Skeletal muscle satellite cell (primary cell): ENCODE results near the gene MAGEB4. TPM values are rescaled to one million over a fixed set of nuclear protein-coding genes. Genes with fewer than 3 reads are reported as not detected.
"Not testable (repeated sequence)": the region's sequence is repeated elsewhere in the genome, so short reads cannot be mapped to it uniquely, and the experiment has no call there.

ENCODE experiments used
- H3K27me3 ChIP-seq: 2 replicates; pipeline ENCODE4 v1.7.0; 2013; ENCODE audit warnings: low read length; ENCODE audit not compliant: control insufficient read depth, insufficient read depth
- H3K36me3 ChIP-seq: 2 replicates; pipeline ENCODE4 v1.7.0; 2013; ENCODE audit warnings: mild to moderate bottlenecking, control low read depth, low read length; ENCODE audit not compliant: insufficient read depth
- H3K4me1 ChIP-seq: 2 replicates; pipeline ENCODE4 v1.7.0; 2013; ENCODE audit warnings: low read length; ENCODE audit not compliant: control insufficient read depth, insufficient read depth
- H3K4me2 ChIP-seq: 2 replicates; pipeline ENCODE4 v1.7.0; 2013; ENCODE audit warnings: mild to moderate bottlenecking, low read length
- H3K4me3 ChIP-seq: 2 replicates; pipeline ENCODE4 v1.7.0; 2013; ENCODE audit warnings: low read length
- H3K9ac ChIP-seq: 2 replicates; pipeline ENCODE4 v1.7.0; 2013; ENCODE audit warnings: mild to moderate bottlenecking, low read depth, low read length, moderate library complexity
- H3K9me3 ChIP-seq: replicated peaks from 2 replicates; pipeline ENCODE4 v1.7.0; 2013; ENCODE audit warnings: mild to moderate bottlenecking, control low read depth, low read length
- total RNA-seq: library from RNA; depleted of rRNA; stranded (reverse); fragments of >200 nt; gene quantifications from 2 replicates; pipeline ENCODE4 v1.2.3, GENCODE V29; 2012; rRNA removed

The MAGEB4 gene, protein sequence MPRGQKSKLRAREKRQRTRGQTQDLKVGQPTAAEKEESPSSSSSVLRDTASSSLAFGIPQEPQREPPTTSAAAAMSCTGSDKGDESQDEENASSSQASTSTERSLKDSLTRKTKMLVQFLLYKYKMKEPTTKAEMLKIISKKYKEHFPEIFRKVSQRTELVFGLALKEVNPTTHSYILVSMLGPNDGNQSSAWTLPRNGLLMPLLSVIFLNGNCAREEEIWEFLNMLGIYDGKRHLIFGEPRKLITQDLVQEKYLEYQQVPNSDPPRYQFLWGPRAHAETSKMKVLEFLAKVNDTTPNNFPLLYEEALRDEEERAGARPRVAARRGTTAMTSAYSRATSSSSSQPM
- total RNA-seq, result not detected in 2 replicates

DNA sequence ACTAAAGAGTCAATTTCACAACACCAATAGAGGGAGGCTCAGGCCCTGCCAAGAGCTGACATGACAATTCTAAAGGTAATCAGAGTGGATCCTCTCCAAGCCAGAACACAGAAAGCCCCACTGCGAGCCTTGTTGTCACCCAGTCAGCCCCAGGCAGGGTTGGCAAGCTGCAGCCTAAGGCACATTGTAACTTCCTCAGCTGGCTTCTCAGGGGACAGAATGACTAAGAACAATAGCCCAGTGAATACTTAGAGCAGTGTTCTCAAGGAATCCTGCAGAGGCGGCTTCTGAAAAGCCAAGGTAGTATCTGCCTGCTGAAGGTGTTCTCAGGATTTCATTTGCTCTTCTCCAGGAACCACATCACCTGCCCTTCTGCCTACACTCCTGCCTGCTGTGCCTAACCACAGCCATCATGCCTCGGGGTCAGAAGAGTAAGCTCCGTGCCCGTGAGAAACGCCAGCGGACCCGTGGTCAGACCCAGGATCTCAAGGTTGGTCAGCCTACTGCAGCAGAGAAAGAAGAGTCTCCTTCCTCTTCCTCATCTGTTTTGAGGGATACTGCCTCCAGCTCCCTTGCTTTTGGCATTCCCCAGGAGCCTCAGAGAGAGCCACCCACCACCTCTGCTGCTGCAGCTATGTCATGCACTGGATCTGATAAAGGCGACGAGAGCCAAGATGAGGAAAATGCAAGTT is at the start of gene MAGEB4:
Gene MAGEB4 (plus strand): TSS at position 277 of the 692 bp plus-strand sequence. CDS start 136 bp downstream, at position 413.
- Histone ChIP-seq H3K9ac (no peak within 1 kb of the TSS), H3K4me3 (no peak within 1 kb of the TSS), H3K27me3 (no peaks in the 10 kb centered on the region), H3K9me3 (no peaks in the 10 kb centered on the region), H3K4me1 (no peaks in the 10 kb centered on the region), H3K36me3 (no peaks in the 10 kb centered on the region), H3K4me2 (no peak within 1 kb of the TSS)

DNA sequence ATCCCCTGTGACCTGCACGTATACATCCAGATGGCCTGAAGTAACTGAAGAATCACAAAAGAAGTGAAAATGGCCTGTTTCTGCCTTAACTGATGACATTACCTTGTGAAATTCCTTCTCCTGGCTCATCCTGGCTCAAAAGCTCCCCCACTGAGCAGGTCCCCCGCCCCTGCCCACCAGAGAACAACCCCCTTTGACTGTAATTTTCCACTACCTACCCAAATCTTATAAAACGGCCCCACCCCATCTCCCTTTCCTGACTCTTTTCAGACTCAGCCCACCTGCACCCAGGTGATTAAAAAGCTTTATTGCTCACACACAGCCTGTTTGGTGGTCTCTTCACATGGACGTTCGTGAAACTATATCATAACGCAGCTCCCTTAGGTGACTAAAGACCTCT is 47.9 kb upstream of the MAGEB4 start:
- not testable (repeated sequence) for H3K4me2 ChIP-seq, H3K9me3 ChIP-seq, H3K36me3 ChIP-seq

DNA sequence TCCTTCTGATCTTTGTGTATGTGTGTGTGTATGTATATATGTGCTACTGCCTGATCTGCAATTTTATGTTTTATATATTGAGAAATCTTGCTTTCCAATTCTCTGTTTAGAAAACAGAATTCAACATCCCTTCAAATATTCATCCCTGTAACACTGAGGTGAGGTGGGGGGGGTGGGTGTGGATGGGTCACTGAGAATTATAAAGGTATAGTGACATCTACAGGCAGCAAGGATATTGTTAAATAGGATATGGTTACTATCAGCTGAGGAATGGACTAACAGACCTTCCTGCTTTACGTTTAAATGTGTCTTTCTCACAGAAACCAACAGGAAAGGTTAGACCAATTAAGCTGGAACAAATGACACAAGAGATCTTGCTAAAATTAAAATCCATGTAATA is 45.5 kb upstream of the MAGEB4 start:
- Histone ChIP-seq H3K9ac (no peak overlapping the region), H3K36me3 (no peaks in the 10 kb centered on the region), H3K4me1 (no peaks in the 10 kb centered on the region), H3K4me3 (no peak overlapping the region), H3K9me3 (no peaks in the 10 kb centered on the region), H3K27me3 (no peaks in the 10 kb centered on the region), H3K4me2 (no peak overlapping the region)

More for the DNA sequence above, 47.9 kb upstream of the MAGEB4 start:
- not testable (repeated sequence) for H3K9ac ChIP-seq, H3K4me1 ChIP-seq, H3K4me3 ChIP-seq, H3K27me3 ChIP-seq

DNA sequence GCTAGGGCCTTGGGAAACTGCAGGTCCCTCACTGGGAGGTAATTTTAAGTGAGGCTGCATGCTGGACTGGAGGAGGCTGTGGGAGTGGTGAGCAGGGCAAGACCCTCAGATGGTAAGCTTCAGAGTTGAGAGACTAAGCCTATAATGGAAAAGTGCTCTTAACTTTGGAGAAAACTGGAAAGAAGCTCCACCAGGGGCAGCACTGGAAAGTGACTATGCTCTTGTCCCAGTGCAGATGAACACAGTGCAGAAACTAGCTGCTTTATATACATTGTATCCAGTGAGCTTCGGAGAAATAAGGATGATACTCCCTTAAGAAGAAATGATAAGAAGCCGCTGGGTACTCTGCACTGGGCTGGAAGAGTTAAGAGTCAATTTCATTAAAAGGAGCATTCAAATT is 29.6 kb upstream of the MAGEB4 start:
- Histone ChIP-seq H3K9ac (no peak overlapping the region), H3K27me3 (no peaks in the 10 kb centered on the region), H3K4me2 (no peak overlapping the region), H3K36me3 (no peaks in the 10 kb centered on the region), H3K9me3 (no peaks in the 10 kb centered on the region), H3K4me3 (no peak overlapping the region), H3K4me1 (no peaks in the 10 kb centered on the region)

DNA sequence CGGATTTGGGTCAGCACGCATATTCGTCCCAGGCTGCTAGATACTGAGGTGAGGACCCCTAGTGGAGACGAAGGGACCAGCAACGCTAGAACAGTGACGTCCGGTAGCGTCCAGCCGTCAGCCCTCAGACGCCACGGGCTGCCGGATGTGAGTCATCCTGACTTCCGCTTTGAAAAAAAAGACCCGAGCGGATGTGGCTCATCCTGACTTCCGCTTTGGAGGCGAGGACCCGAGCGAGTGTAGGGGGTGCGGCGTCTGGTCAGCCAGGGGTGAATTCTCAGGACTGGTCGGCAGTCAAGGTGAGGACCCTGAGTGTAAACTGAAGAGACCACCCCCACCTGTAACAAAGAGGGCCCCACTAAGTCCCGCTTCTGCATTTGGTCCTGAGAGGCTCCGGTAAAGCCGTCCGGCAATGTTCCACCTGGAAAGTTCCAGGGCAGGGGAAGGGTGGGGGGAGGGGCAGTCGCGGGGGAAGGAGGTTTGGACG is 26.4 kb upstream of the MAGEB4 start, which contains the start of gene MAGEB2:
Gene MAGEB2 (plus strand): TSS at position 207 of the 487 bp plus-strand sequence. CDS start 3,018 bp downstream, outside the sequence.
- H3K4me1 ChIP-seq, result no peaks in the 10 kb centered on the region
- no peak within 1 kb of the TSS for H3K9ac ChIP-seq
- no peak within 1 kb of the TSS for H3K4me3 ChIP-seq
- no peak within 1 kb of the TSS for H3K4me2 ChIP-seq
- no peaks in the 10 kb centered on the region for H3K9me3 ChIP-seq
- no peaks in the 10 kb centered on the region for H3K27me3 ChIP-seq
- H3K36me3 ChIP-seq, result no peaks in the 10 kb centered on the region

DNA sequence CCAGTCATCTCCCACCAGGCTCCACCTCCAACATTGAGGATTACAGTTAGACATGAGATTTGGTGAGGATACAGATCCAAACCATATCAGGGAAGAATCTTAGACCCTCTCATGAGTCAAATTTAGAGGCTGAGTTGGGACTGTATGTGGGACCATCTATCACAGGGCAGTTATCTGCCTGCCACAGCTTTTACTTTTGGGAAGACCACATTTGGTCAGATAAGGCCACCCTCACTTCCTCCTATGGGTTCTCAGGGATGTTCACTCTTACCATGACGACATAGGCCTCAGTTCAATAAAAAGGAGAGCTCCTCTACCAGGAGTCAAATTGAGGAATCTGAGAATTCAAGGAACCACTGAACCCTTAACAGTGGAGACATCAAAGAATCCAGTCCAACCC is 24.3 kb upstream of the MAGEB4 start:
- Histone ChIP-seq H3K36me3 (no peaks in the 10 kb centered on the region), H3K9me3 (no peaks in the 10 kb centered on the region), H3K4me2 (no peak overlapping the region), H3K4me1 (no peaks in the 10 kb centered on the region), H3K9ac (no peak overlapping the region), H3K27me3 (no peaks in the 10 kb centered on the region), H3K4me3 (no peak overlapping the region)

DNA sequence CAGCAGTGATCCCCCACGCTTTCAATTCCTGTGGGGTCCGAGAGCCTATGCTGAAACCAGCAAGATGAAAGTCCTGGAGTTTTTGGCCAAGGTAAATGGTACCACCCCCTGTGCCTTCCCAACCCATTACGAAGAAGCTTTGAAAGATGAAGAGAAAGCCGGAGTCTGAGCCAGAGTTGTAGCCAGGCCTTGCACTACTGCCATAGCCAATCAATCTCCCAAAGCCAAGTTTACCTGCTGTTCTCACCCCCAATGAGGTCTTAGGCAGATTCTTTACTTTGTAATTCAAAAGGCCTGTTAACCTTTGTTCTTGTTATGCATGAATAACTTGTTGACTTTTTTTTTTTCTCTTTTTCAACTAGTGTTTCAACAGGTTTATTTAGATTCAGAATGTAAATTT is 22.4 kb upstream of the MAGEB4 start:
- H3K27me3 ChIP-seq, result no peaks in the 10 kb centered on the region
- no peak overlapping the region for H3K4me2 ChIP-seq
- no peaks in the 10 kb centered on the region for H3K4me1 ChIP-seq
- no peaks in the 10 kb centered on the region for H3K36me3 ChIP-seq
- no peaks in the 10 kb centered on the region for H3K9me3 ChIP-seq
- H3K9ac ChIP-seq, result no peak overlapping the region
- H3K4me3 ChIP-seq, result no peak overlapping the region

DNA sequence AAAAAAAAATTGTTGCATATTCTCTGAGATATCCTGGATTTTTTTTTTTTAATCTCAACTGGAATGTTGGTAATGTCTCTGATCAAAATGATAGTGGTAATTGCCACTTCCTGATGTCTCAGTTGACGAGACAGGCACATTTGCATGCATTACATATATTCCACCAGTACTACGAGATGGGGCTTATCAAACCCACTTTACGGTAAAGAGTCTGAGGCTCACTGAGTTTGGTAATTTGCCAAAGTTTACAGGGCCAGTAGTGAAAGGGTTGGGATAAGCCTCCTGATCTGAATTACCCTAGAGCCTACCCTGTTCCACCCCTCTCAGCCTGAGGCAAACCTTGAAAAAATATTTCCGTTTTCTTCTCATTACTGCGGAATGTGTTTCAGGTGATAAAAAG is 21.1 kb upstream of the MAGEB4 start:
- Histone ChIP-seq H3K36me3 (no peaks in the 10 kb centered on the region), H3K9ac (no peak overlapping the region), H3K27me3 (no peaks in the 10 kb centered on the region), H3K4me3 (no peak overlapping the region), H3K4me2 (no peak overlapping the region), H3K9me3 (no peaks in the 10 kb centered on the region), H3K4me1 (no peaks in the 10 kb centered on the region)

DNA sequence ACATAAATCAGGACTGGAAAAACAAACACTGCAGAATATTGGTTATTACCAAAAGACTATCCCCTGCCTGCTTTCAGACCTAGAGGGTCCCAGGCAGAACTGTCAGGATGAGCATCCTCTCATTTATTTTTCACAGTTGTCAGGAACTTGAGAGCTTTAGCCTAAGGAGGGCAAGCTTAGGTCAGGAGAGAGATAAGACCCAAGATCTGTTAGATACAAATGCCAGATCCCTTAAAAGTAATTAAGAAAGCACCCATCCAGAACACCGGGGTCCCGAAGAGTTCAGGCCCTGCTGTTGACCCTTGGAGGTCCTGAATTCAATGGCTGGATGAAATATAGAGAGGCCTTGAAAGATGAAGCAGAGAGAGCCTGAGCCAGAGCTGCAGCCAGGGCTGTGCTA is 17.3 kb upstream of the MAGEB4 start:
- Histone ChIP-seq H3K27me3 (no peaks in the 10 kb centered on the region), H3K4me2 (no peak overlapping the region), H3K36me3 (no peaks in the 10 kb centered on the region), H3K9me3 (no peaks in the 10 kb centered on the region), H3K4me1 (no peaks in the 10 kb centered on the region), H3K9ac (no peak overlapping the region), H3K4me3 (no peak overlapping the region)

DNA sequence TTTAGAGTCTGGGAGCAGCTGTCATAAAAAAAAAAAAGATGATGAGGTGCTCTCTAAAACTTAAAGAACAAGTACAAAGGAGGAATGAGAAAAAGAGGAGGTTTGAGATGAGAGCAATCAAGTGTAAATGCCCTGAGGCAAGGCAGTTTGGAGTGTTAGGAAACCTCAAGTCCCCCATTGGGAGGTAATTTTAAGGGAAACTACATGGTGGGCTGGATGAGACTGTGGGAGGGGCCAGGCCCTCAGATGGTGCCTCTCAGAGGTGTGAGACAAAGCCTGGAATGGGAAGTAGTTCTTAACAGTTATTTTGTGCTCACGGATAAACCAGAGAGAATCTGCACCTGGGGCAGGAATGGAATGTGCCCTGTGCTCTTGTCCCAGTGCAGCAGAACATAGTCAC is 13.3 kb upstream of the MAGEB4 start:
- Histone ChIP-seq H3K4me2 (no peak overlapping the region), H3K27me3 (no peaks in the 10 kb centered on the region), H3K4me1 (no peaks in the 10 kb centered on the region), H3K4me3 (no peak overlapping the region), H3K9me3 (no peaks in the 10 kb centered on the region), H3K9ac (no peak overlapping the region), H3K36me3 (no peaks in the 10 kb centered on the region)

DNA sequence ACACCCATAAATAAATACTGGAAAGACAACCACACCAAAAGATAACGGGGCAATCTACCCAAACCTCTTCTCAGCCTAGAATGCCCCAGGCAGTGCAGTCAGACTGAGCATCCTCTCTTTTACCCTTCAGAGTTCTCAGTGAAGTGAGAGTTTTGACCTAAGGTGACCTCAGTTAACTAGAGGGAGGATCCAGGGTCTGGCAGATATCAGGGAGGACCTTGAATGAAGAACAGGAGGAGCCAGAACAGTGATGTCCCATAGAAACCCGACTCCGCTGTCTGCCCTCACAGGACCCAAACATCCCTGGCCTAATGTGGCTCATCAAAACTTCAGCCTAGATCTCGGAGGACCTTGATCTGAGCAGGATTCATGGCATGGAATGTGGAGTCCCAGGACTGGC is 11.4 kb upstream of the MAGEB4 start, which contains the start of gene MAGEB3:
Gene MAGEB3 (plus strand): TSS at position 263 of the 400 bp plus-strand sequence. CDS start 5,268 bp downstream, outside the sequence.
- H3K9me3 ChIP-seq, result no peaks in the 10 kb centered on the region
- no peaks in the 10 kb centered on the region for H3K27me3 ChIP-seq
- H3K9ac ChIP-seq, result no peak within 1 kb of the TSS
- no peaks in the 10 kb centered on the region for H3K36me3 ChIP-seq
- H3K4me3 ChIP-seq, result no peak within 1 kb of the TSS
- no peaks in the 10 kb centered on the region for H3K4me1 ChIP-seq
- no peak within 1 kb of the TSS for H3K4me2 ChIP-seq
